Heart left ventricle (tissue), 13 donors: ENCODE measurements around the gene SCN1B.

Experiments
- POLR2A ChIP-seq, 2 donors: fragments of 450-650 bp; IDR thresholded peaks; one replicate each; pipeline ENCODE4 v1.6.1; 2017; ENCODE audit warnings: antibody characterized with exemption in 2 of 2, mild to moderate bottlenecking in 2 of 2, moderate library complexity in 2 of 2
- TF ChIP-seq, protein P1 (sequence below), 12 donors: fragments of 200-600 bp; sonication (generic) in 4 of 12; IDR thresholded peaks; one replicate each; pipeline versions ENCODE4 v1.5.0 to v1.8.0; 2018 to 2022; ENCODE audit warnings: antibody characterized with exemption in 12 of 12, mild to moderate bottlenecking in 5 of 12
- donor health status: ischemic (EF 13 %, LVEDD 7.1; RV severe dilation, severe dysfunction).
- donor health status: DM: no; HTN: yes; CAD: no.
- donor health status: DM: no; HTN: no; CAD: no.
- donor health status: ischemic (EF 25% LVEDD 6.9; RV normal size, moderate dysfunction).
- donor health status: ischemic (EF 25% LVEDD 5.7; RV mildly dilated, moderate dysfunction).
- donor health status: ischemic (EF 35%, LVEDD 5.7; RV mildly dilated, moderate dysfunction).
- donor health status: nonischemic (EF 11% LVEDD 7.7; RV severe dilation, severe dysfunction).
- donor health status: DM: yes; HTN: yes; CAD: no.
- donor health status: PGD.
- donor health status: ischemic (EF 29% LVEDD 5.4; RV normal size, mild dysfunction).
- donor health status: nonischemic (EF 23%, LVEDD 6.1; RV moderate dilation, normal function).

DNA sequence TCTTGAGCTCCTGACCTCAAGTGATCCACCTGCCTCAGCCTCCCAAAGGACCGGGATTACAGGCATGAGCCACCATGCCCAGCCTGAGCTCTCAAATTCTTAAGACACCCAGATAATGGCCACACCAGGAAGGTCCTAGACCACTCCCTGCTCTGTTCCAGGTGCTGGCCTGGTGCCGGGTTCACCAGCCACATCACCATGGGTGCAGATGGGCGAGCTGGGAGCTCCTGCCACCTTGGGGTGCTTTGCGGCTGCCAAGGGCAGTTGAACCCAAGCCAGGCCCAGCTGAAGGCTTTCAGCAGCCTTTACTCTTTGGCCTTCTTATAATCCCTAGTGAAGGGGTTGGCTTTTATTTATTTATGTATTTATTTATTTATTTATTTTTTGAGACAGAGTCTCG, 16.2 kb downstream of the SCN1B start:
- no peak for TF ChIP-seq POLR2A (IDR thresholded peaks at IDR 0.05)
- TF ChIP-seq, protein P1, sequence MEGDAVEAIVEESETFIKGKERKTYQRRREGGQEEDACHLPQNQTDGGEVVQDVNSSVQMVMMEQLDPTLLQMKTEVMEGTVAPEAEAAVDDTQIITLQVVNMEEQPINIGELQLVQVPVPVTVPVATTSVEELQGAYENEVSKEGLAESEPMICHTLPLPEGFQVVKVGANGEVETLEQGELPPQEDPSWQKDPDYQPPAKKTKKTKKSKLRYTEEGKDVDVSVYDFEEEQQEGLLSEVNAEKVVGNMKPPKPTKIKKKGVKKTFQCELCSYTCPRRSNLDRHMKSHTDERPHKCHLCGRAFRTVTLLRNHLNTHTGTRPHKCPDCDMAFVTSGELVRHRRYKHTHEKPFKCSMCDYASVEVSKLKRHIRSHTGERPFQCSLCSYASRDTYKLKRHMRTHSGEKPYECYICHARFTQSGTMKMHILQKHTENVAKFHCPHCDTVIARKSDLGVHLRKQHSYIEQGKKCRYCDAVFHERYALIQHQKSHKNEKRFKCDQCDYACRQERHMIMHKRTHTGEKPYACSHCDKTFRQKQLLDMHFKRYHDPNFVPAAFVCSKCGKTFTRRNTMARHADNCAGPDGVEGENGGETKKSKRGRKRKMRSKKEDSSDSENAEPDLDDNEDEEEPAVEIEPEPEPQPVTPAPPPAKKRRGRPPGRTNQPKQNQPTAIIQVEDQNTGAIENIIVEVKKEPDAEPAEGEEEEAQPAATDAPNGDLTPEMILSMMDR (IDR thresholded peaks at IDR 0.05) = no peak
